ENCODE data around the gene ADSS1.

DNA sequence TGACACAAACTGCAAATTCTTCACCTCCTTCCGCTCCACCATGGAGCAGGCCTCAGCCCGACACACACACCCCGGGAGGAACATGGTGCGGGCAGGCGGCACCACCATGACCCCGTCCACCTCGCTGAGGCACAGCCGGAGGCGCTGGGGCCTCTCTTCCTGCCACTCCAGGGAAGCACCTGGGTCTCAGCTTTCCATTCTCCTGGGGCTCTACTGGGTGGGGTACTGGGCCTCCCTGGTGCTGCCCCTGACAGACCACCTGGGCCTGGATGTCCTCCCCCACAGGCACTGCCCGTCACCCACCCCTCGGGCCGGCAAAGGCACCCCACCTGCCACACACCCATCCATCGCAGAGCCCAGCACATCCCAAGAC lies 61.7 kb downstream of the ADSS1 start:
- TF ChIP-seq SIN3A (IDR thresholded peaks at IDR 0.05; ENCODE audit: borderline replicate concordance, low read depth, low read length) (no peak), TCF12 (IDR thresholded peaks at IDR 0.05) (no peak), CTCF (IDR thresholded peaks at IDR 0.05) (no peak)

All from SK-N-SH (cell line).